ENCODE results near the gene WDR33.

- TF ChIP-seq JUN (IDR thresholded peaks at IDR 0.05; ENCODE audit: borderline replicate concordance, insufficient read depth, insufficient read length, low read depth) (no peak), MYC (IDR thresholded peaks at IDR 0.05; ENCODE audit: low read depth, low read length) (no peak)
These were observed 46.4 kb upstream of the WDR33 start for GRCh38 chr2:127857265-127857808.

All from endothelial cell of umbilical vein (primary cell).